ENCODE data around the gene PRKAG2. TPM values are rescaled to one million over a fixed set of nuclear protein-coding genes. Genes with fewer than 3 reads are reported as not detected.
"Not testable (repeated sequence)": the region's sequence is repeated elsewhere in the genome, so short reads cannot be mapped to it uniquely, and the experiment has no call there.

The PRKAG2 gene
- total and polyA plus RNA-seq, 2 of the 13 experiments (the other 11 are each of a cell fraction or from before 2014, with no cell fraction given): 0.90 to 1.3 TPM

- TF ChIP-seq ZNF549 (CRISPR knock-in tag; IDR thresholded peaks at IDR 0.05) (no peak), TSC22D2 (CRISPR knock-in tag; IDR thresholded peaks at IDR 0.05; ENCODE audit: borderline replicate concordance) (no peak), NBN (conservative IDR thresholded peaks at IDR 0.05) (no peak)
Measured at GRCh38 chr7:151827620-151828019, 49.3 kb downstream of the PRKAG2 start (continued).

- BruUV-seq (replicated peaks); H3K9ac ChIP-seq (ENCODE audit: insufficient read depth, low read depth, low read length); H3K27ac ChIP-seq (ENCODE audit: extremely low read length, insufficient read depth, low read length); H4K20me1 ChIP-seq (ENCODE audit: insufficient read depth, low read length); H3K36me3 ChIP-seq (replicated peaks in 1 of 2; ENCODE audit: control insufficient read depth in 1 of 2, insufficient read depth in 2 of 2, low read length in 2 of 2); H3K4me3 ChIP-seq (replicated peaks in 1 of 3; ENCODE audit: insufficient read depth in 1 of 3, low read depth in 2 of 3, low read length in 3 of 3); intact Hi-C loops (cut with micrococcal nuclease; ENCODE audit: unreplicated experiment); CTCF ChIA-PET (ENCODE audit: low intra/inter-chr PET ratio, low total read pairs); H2AFZ ChIP-seq (ENCODE audit: low read length); POLR2A ChIA-PET; DNase-seq (ENCODE audit: low spot score); in situ Hi-C loops (cut with HindIII; ENCODE audit: extremely low pct_ligation_motif_present, low pct_unique_long_range_greater_than_20kb); ATAC-seq; FAIRE-seq; H3K4me2 ChIP-seq (ENCODE audit: low read depth, low read length); H3K79me2 ChIP-seq (ENCODE audit: insufficient read depth, low read length); H3K9me3 ChIP-seq (ENCODE audit: low read length): not testable (repeated sequence)
- Histone ChIP-seq H3K27me3 (ENCODE audit: control insufficient read depth in 1 of 2, insufficient read depth in 2 of 2, low read length in 2 of 2) (peaks cover 3 to 28% of the 10 kb centered on the region in 2 experiments; a peak in 4 of 5 replicates), H3K4me1 (ENCODE audit: insufficient read depth, low read length) (peaks cover 13% of the 10 kb centered on the region; the same call in 1 of the 2 replicates)
- 64% methylated on average over 6 of the region's 6 CpGs for WGBS (ENCODE audit: low lambda C conversion rate)
Measured at GRCh38 chr7:151826316-151826715, 50.6 kb downstream of the PRKAG2 start.

GRCh38 chr7:151825721-151826120 is 51.2 kb downstream of the PRKAG2 start:
- no peak overlapping the region for H3K9ac ChIP-seq (ENCODE audit: insufficient read depth, low read depth, low read length)
- H3K36me3 ChIP-seq (replicated peaks in 1 of 2; ENCODE audit: control insufficient read depth in 1 of 2, insufficient read depth in 2 of 2, low read length in 2 of 2): no peaks in the 10 kb centered on the region
- BruUV-seq (replicated peaks): no TSS peak
- no peak overlapping the region for H2AFZ ChIP-seq (ENCODE audit: low read length)
- no peak overlapping the region for H3K4me3 ChIP-seq (replicated peaks in 1 of 3; ENCODE audit: insufficient read depth in 1 of 3, low read depth in 2 of 3, low read length in 3 of 3)
- DNase-seq (ENCODE audit: low spot score) (no peak), ATAC-seq (no peak), FAIRE-seq (no peak)
- WGBS (ENCODE audit: low lambda C conversion rate): 79% methylated on average over 3 of the region's 5 CpGs
- H3K4me1 ChIP-seq (ENCODE audit: insufficient read depth, low read length): peaks cover 13% of the 10 kb centered on the region; the same call in 1 of the 2 replicates
- in situ Hi-C loops (cut with HindIII; ENCODE audit: extremely low pct_ligation_motif_present, low pct_unique_long_range_greater_than_20kb) (no loop called here), intact Hi-C loops (cut with micrococcal nuclease; ENCODE audit: unreplicated experiment) (no loop called here)
- no peaks in the 10 kb centered on the region for H3K79me2 ChIP-seq (ENCODE audit: insufficient read depth, low read length)
- H3K27ac ChIP-seq (ENCODE audit: extremely low read length, insufficient read depth, low read length): no peak overlapping the region
- no peaks in the 10 kb centered on the region for H4K20me1 ChIP-seq (ENCODE audit: insufficient read depth, low read length)
- POLR2A ChIA-PET: no interaction called here
- peaks cover 3 to 29% of the 10 kb centered on the region in 2 experiments; a peak in 4 of 5 replicates for H3K27me3 ChIP-seq (ENCODE audit: control insufficient read depth in 1 of 2, insufficient read depth in 2 of 2, low read length in 2 of 2)
- H3K4me2 ChIP-seq (ENCODE audit: low read depth, low read length): no peak overlapping the region
- CTCF ChIA-PET (ENCODE audit: low intra/inter-chr PET ratio, low total read pairs): no interaction called here
- H3K9me3 ChIP-seq (ENCODE audit: low read length): no peaks in the 10 kb centered on the region
- TF ChIP-seq ELK4 (CRISPR knock-in tag; IDR thresholded peaks at IDR 0.05; ENCODE audit: borderline replicate concordance) (no peak), ZNF431 (CRISPR knock-in tag; IDR thresholded peaks at IDR 0.05; ENCODE audit: borderline replicate concordance, low read depth) (no peak), REPIN1 (CRISPR knock-in tag; IDR thresholded peaks at IDR 0.05; ENCODE audit: borderline replicate concordance, low read depth) (no peak), ZSCAN25 (CRISPR knock-in tag; IDR thresholded peaks at IDR 0.05) (no peak), HBP1 (CRISPR knock-in tag; IDR thresholded peaks at IDR 0.05; ENCODE audit: low read depth) (no peak), ZNF781 (CRISPR knock-in tag; IDR thresholded peaks at IDR 0.05; ENCODE audit: borderline replicate concordance, not compliant biosample characterization) (no peak), DZIP1 (CRISPR knock-in tag; IDR thresholded peaks at IDR 0.05) (no peak), ZC3H13 (CRISPR knock-in tag; IDR thresholded peaks at IDR 0.05) (no peak)
